Type B pancreatic cell (in vitro differentiated cells): Measurements from ENCODE around the gene CD302. TPM values are rescaled to one million over a fixed set of nuclear protein-coding genes. Genes with fewer than 3 reads are reported as not detected.
"Not testable (repeated sequence)": the region's sequence is repeated elsewhere in the genome, so short reads cannot be mapped to it uniquely, and the experiment has no call there.

ENCODE experiments used
- DNase-seq: peaks from one replicate; pipeline ENCODE4 v3.0.0; 2021; ENCODE audit warnings: mixed read lengths; ENCODE audit not compliant: unreplicated experiment; ENCODE audit errors: extremely low spot score
- H3K27ac Mint-ChIP-seq: 2 replicates; pipeline ENCODE4 v1.8.0; 2021; ENCODE audit warnings: mild to moderate bottlenecking, mixed read lengths
- H3K27me3 Mint-ChIP-seq: 2 replicates; pipeline ENCODE4 v1.8.0; 2021; ENCODE audit warnings: mixed read lengths
- H3K36me3 Mint-ChIP-seq: 2 replicates; pipeline ENCODE4 v1.8.0; 2021; ENCODE audit warnings: mixed read lengths
- H3K4me1 Mint-ChIP-seq: one replicate; pipeline ENCODE4 v1.8.0; 2021; ENCODE audit warnings: mixed read lengths; ENCODE audit not compliant: unreplicated experiment
- H3K4me3 Mint-ChIP-seq: 2 replicates; pipeline ENCODE4 v1.8.0; 2021; ENCODE audit warnings: mild to moderate bottlenecking, mixed read lengths
- H3K9me3 Mint-ChIP-seq: 2 replicates; pipeline ENCODE4 v1.8.0; 2021; ENCODE audit warnings: mixed read lengths
- total RNA-seq: library from RNA; stranded (reverse); gene quantifications from 2 replicates; pipeline ENCODE4 v1.2.1, GENCODE V29; 2021; ENCODE audit warnings: low replicate concordance
- TF ChIP-seq, protein P1 (sequence below): fragments of 200-600 bp; sonication (generic); conservative IDR thresholded peaks from 2 replicates; pipeline ENCODE4 v1.5.0; 2021; ENCODE audit warnings: antibody characterized with exemption, mild to moderate bottlenecking

The CD302 gene
- total RNA-seq, 1 donor from 2014 or later: 4.2 TPM

DNA sequence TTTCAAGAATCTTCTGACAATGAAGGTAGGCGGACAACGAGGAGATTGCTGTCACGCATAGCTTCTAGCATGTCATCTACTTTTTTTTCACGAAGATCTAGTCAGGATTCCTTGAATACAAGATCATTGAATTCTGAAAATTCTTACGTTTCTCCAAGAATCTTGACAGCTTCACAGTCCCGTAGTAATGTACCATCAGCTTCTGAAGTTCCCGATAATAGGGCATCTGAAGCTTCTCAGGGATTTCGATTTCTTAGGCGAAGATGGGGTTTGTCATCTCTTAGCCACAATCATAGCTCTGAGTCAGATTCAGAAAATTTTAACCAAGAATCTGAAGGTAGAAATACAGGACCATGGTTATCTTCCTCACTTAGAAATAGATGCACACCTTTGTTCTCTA lies 49.9 kb downstream of the CD302 start:
- peaks cover 4% of the 10 kb centered on the region for H3K9me3 Mint-ChIP-seq
- H3K27me3 Mint-ChIP-seq: no peaks in the 10 kb centered on the region
- H3K27ac Mint-ChIP-seq: no peak overlapping the region
- H3K36me3 Mint-ChIP-seq: peaks cover 59% of the 10 kb centered on the region
- TF ChIP-seq, protein P1, sequence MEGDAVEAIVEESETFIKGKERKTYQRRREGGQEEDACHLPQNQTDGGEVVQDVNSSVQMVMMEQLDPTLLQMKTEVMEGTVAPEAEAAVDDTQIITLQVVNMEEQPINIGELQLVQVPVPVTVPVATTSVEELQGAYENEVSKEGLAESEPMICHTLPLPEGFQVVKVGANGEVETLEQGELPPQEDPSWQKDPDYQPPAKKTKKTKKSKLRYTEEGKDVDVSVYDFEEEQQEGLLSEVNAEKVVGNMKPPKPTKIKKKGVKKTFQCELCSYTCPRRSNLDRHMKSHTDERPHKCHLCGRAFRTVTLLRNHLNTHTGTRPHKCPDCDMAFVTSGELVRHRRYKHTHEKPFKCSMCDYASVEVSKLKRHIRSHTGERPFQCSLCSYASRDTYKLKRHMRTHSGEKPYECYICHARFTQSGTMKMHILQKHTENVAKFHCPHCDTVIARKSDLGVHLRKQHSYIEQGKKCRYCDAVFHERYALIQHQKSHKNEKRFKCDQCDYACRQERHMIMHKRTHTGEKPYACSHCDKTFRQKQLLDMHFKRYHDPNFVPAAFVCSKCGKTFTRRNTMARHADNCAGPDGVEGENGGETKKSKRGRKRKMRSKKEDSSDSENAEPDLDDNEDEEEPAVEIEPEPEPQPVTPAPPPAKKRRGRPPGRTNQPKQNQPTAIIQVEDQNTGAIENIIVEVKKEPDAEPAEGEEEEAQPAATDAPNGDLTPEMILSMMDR: no peak
- H3K4me3 Mint-ChIP-seq: no peak overlapping the region
- no peaks in the 10 kb centered on the region for H3K4me1 Mint-ChIP-seq
- DNase-seq: no peak

DNA sequence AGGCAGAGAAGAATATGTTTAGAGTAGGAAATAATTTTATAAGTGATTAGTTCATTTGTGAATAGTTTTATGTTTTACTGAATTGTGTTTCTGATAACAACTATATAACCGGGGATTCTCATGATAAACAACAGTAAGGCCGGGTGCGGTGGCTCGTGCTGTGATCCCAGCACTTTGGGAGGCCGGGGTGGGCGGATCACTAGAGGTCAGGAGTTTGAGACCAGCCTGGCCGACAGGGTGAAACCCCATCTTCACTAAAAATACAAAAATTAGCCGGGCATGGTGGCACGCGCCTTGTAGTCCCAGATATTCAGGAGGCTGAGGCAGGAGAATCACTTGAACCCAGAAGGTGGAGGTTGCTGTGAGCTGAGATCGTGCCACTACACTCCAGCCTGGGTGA lies 52.8 kb downstream of the CD302 start:
- peaks cover 43% of the 10 kb centered on the region for H3K36me3 Mint-ChIP-seq
- H3K27me3 Mint-ChIP-seq, H3K9me3 Mint-ChIP-seq, H3K4me3 Mint-ChIP-seq, DNase-seq, H3K4me1 Mint-ChIP-seq, H3K27ac Mint-ChIP-seq: not testable (repeated sequence)

- Mint-ChIP-seq H3K9me3 (no peaks in the 10 kb centered on the region), H3K36me3 (peaks cover 49% of the 10 kb centered on the region), H3K4me3 (no peak overlapping the region), H3K27ac (no peak overlapping the region), H3K4me1 (no peaks in the 10 kb centered on the region), H3K27me3 (no peaks in the 10 kb centered on the region)
- DNase-seq: no peak
- TF ChIP-seq, protein P1: no peak
Observed at GRCh38 chr2:159744363-159744762, 53.6 kb downstream of the CD302 start.

DNA sequence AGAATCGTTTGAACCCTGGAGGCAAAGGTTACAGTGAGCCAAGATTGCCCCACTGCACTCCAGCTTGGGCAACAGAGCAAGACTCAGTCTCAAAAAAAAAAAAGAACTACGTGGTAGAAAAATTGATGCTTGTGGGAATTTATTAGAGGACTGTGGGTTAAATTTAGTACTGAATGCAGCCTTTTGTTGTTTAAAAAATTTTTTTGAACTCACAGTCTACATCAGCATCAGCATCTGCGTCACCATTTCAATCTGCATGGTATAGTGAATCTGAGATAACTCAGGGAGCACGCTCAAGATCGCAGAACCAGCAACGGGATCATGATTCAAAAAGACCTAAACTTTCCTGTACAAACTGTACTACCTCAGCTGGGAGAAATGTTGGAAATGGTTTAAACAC lies 55.2 kb downstream of the CD302 start:
- Mint-ChIP-seq H3K4me1 (no peaks in the 10 kb centered on the region), H3K9me3 (no peaks in the 10 kb centered on the region), H3K4me3 (no peak overlapping the region), H3K27ac (no peak overlapping the region), H3K27me3 (no peaks in the 10 kb centered on the region), H3K36me3 (peaks cover 42% of the 10 kb centered on the region)
- no peak for DNase-seq
- TF ChIP-seq, protein P1: no peak

- Mint-ChIP-seq H3K9me3 (no peaks in the 10 kb centered on the region), H3K4me1 (no peaks in the 10 kb centered on the region), H3K36me3 (peaks cover 41% of the 10 kb centered on the region), H3K4me3 (no peak overlapping the region), H3K27ac (no peak overlapping the region), H3K27me3 (no peaks in the 10 kb centered on the region)
- TF ChIP-seq, protein P1: no peak
- no peak for DNase-seq
Observed at GRCh38 chr2:159738509-159739390, 59.3 kb downstream of the CD302 start.

- Mint-ChIP-seq H3K4me1 (no peaks in the 10 kb centered on the region), H3K27me3 (no peaks in the 10 kb centered on the region), H3K4me3 (no peak overlapping the region), H3K9me3 (no peaks in the 10 kb centered on the region), H3K27ac (no peak overlapping the region), H3K36me3 (peaks cover 41% of the 10 kb centered on the region)
- TF ChIP-seq, protein P1: no peak
- no peak for DNase-seq
Observed at GRCh38 chr2:159737917-159738296, 60.1 kb downstream of the CD302 start.
